GM23248 (cell line): ENCODE data around the gene ABR. TPM values are rescaled to one million over a fixed set of nuclear protein-coding genes. Genes with fewer than 3 reads are reported as not detected.
A peak's percentile ranks its signal among the peaks of the same experiment; 100 is the strongest.

ENCODE experiments used
- DNase-seq: peaks from one replicate; pipeline ENCODE4 v3.0.0-alpha.2; 2015
- H2AFZ ChIP-seq: fragments of 200-600 bp; sonication (generic); 2 replicates; pipeline ENCODE4 v1.6.1; 2016; ENCODE audit warnings: antibody characterized with exemption
- H3F3A ChIP-seq: fragments of 200-600 bp; sonication (generic); 2 replicates; pipeline ENCODE4 v1.6.1; 2016; ENCODE audit warnings: mild to moderate bottlenecking, antibody characterized with exemption, mixed run types; ENCODE audit not compliant: insufficient read depth
- H3K27ac ChIP-seq: fragments of 200-600 bp; sonication (generic); 2 replicates; pipeline ENCODE4 v1.5.1; 2016; ENCODE audit warnings: mild to moderate bottlenecking
- H3K27me3 ChIP-seq: fragments of 200-600 bp; sonication (generic); replicated peaks from 2 replicates; pipeline ENCODE4 v1.6.1; 2016; ENCODE audit warnings: mild to moderate bottlenecking; ENCODE audit not compliant: insufficient read depth
- H3K36me3 ChIP-seq: fragments of 200-600 bp; sonication (generic); 2 replicates; pipeline ENCODE4 v1.6.1; 2016; ENCODE audit warnings: low read depth, mild to moderate bottlenecking
- H3K4me1 ChIP-seq: fragments of 200-600 bp; sonication (generic); 2 replicates; pipeline ENCODE4 v1.6.1; 2016; ENCODE audit warnings: mild to moderate bottlenecking; ENCODE audit not compliant: insufficient read depth
- H3K4me2 ChIP-seq: fragments of 200-600 bp; sonication (generic); one replicate; pipeline ENCODE4 v1.6.1; 2016; ENCODE audit warnings: mild to moderate bottlenecking; ENCODE audit not compliant: unreplicated experiment
- H3K4me3 ChIP-seq: fragments of 200-600 bp; sonication (generic); 2 replicates; pipeline ENCODE4 v1.5.1; 2016; ENCODE audit warnings: mild to moderate bottlenecking
- H3K79me2 ChIP-seq: fragments of 200-600 bp; sonication (generic); 2 replicates; pipeline ENCODE4 v1.6.1; 2016; ENCODE audit warnings: mild to moderate bottlenecking; ENCODE audit not compliant: insufficient read depth
- H3K9ac ChIP-seq: fragments of 200-600 bp; sonication (generic); 2 replicates; pipeline ENCODE4 v1.6.1; 2016; ENCODE audit warnings: mild to moderate bottlenecking
- H3K9me2 ChIP-seq: fragments of 200-600 bp; sonication (generic); 2 replicates; pipeline ENCODE4 v1.6.1; 2016; ENCODE audit warnings: mixed run types, mild to moderate bottlenecking, moderate library complexity; ENCODE audit not compliant: insufficient read depth
- H3K9me3 ChIP-seq: fragments of 200-600 bp; sonication (generic); one replicate; pipeline ENCODE4 v1.6.1; 2017; ENCODE audit warnings: low read depth
- H4K20me1 ChIP-seq: fragments of 200-600 bp; sonication (generic); 2 replicates; pipeline ENCODE4 v1.6.0; 2016; ENCODE audit not compliant: insufficient read depth
- EZH2 ChIP-seq: fragments of 200-600 bp; sonication (generic); IDR thresholded peaks from 2 replicates; pipeline ENCODE4 v1.6.1; 2018; ENCODE audit warnings: antibody characterized with exemption, mild to moderate bottlenecking; ENCODE audit not compliant: insufficient read depth, poor library complexity, severe bottlenecking
- EZH2phosphoT487 ChIP-seq: fragments of 200-600 bp; sonication (generic); IDR thresholded peaks from 2 replicates; pipeline ENCODE4 v1.6.1; 2018; ENCODE audit warnings: antibody characterized with exemption, moderate library complexity, mild to moderate bottlenecking, low read depth; ENCODE audit not compliant: insufficient read depth
- WGBS, 2 experiments: methylation state at CpG; one replicate each; pipeline ENCODE4 v1.1.6; 2015 to 2017; ENCODE audit warnings: low lambda C conversion rate in 2 of 2, low coverage in 1 of 2; ENCODE audit errors: missing lambda C conversion rate in 2 of 2; 5-methylcytosine and 5-hydroxymethylcytosine counted together
- in situ Hi-C: fragments of 300-500 bp; cut with MboI; formaldehyde crosslinking; loops from 2 replicates; pipeline ENCODE4 v1.15.0; 2020
- polyA plus RNA-seq: library from polyadenylated mRNA; unstranded; fragments of >200 nt; fragmentation: Nextera tagmentation; extraction: Ambion mirVana; gene quantifications from 2 replicates; pipeline ENCODE4 v1.2.1, GENCODE V29; 2016
- total RNA-seq: library from RNA; depleted of rRNA; stranded (reverse); fragments of >200 nt; shearing (Covaris generic); gene quantifications from 2 replicates; pipeline ENCODE4 v1.2.3, GENCODE V29; 2014

ABR gene
- total and polyA plus RNA-seq, 2 experiments from 2014 or later, result 24.4 to 38.2 TPM

DNA sequence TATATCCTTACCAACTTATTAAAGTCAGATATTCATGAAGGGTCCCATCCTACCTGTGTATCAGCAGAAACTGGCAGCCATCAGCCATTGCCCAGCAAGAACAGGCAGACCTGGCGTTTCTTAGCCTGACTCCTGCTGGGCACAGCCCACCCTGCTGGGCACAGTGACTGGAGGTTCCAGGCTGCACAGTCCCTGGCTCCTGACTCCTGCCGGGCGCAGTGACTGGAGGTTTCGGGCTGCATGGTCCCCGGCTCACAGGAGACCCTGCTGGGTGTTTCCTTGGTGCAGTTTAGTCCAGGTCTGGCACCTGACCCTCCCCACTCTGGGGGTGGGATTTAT, 176.2 kb downstream of the ABR start:
- Histone ChIP-seq H3K4me1 (peaks cover 32% of the 10 kb centered on the region), H3K79me2 (peaks cover 21% of the 10 kb centered on the region), H3K4me2 (no peak overlapping the region), H3K4me3 (no peak overlapping the region), H3K9ac (no peak overlapping the region), H3F3A (peaks cover 41% of the 10 kb centered on the region), H4K20me1 (no peaks in the 10 kb centered on the region; the same call in 1 of the 2 replicates), H3K9me3 (no peaks in the 10 kb centered on the region), H3K27me3 (no peaks in the 10 kb centered on the region), H3K27ac (no peak overlapping the region; the same call in 1 of the 2 replicates), H2AFZ (no peak overlapping the region), H3K9me2 (no peaks in the 10 kb centered on the region), H3K36me3 (peaks cover 17% of the 10 kb centered on the region; the same call in 1 of the 2 replicates)
- TF ChIP-seq EZH2 (no peak), EZH2phosphoT487 (no peak)
- no peak for DNase-seq
- in situ Hi-C loops, result no loop called here
- 97 to 99% methylated on average over 5 of the region's 5 CpGs for WGBS, 2 experiments

DNA sequence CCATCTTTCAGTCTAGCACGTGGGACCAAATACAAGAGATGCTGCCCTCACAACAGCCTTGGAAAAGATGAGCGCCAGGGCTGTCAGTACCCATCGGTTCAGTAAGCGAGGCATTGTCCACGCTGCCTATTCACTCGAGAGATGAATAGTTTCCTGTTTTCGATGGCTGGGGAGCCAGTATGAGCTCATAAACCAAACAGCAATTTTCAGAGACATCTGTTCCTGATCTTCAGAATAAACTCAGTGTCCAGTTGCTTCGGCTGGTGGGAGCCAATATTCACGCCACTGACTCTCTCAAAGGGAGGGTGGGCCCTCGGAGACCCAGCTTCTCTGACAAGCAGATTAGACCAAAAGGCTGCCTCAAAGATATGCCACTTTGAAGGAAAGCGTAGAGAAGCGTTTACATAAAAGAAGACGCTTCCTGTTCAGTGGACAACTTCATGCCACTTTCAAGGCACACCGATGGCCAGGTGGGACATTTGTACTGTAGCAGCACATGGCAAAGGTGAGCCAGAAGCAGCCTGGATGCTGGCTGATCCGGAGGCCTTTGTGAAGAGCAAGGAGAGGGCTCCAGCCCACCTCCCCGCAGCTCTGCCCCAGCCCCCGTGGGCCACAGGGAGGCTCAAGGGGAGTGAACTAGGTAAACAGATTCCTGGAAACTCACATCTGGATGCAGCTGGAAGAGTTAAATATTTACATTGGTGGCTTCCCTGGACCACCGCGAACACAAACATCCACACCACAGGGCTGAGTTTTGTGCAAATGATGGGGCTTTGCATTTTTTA, 176.8 kb downstream of the ABR start:
- Histone ChIP-seq H3K36me3 (peaks cover 17% of the 10 kb centered on the region; the same call in 1 of the 2 replicates), H2AFZ (no peak overlapping the region), H3K4me1 (peaks cover 38% of the 10 kb centered on the region), H3K4me3 (no peak overlapping the region), H3K4me2 (peak overlapping the region; percentile 46), H4K20me1 (no peaks in the 10 kb centered on the region; the same call in 1 of the 2 replicates), H3K27ac (peak overlapping the region; percentile 70), H3K9me3 (no peaks in the 10 kb centered on the region), H3K9me2 (no peaks in the 10 kb centered on the region), H3K79me2 (peaks cover 27% of the 10 kb centered on the region), H3K9ac (peak overlapping the region; percentile 44; the same call in 1 of the 2 replicates), H3K27me3 (no peaks in the 10 kb centered on the region), H3F3A (peaks cover 44% of the 10 kb centered on the region)
- peak; percentile 84 for DNase-seq
- in situ Hi-C loops, result no loop called here
- no peak for TF ChIP-seq EZH2phosphoT487
- no peak for TF ChIP-seq EZH2
- WGBS, 2 experiments, result 46 to 49% methylated on average over 19 of the region's 19 CpGs

DNA sequence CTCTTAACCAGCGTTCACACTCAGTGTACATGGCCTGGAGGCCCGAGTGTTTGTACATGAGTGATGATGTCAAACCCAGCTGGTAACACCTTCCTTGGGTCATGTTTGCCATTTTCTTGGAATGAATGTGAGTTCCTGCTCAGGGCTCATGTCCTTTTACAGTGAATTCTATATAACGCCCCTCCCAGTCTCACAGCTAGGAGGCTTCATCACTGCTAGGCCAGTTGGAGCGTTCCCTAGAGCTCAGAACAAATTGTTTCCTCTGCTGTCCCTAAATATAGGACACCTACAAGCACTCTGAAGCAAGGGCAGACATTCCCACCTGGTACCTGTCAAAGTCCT, 177.4 kb downstream of the ABR start:
- peak overlapping the region; percentile 46 for H3K4me2 ChIP-seq
- no peak overlapping the region for H3K4me3 ChIP-seq
- no peaks in the 10 kb centered on the region for H3K9me2 ChIP-seq
- H3K79me2 ChIP-seq, result peaks cover 33% of the 10 kb centered on the region
- H4K20me1 ChIP-seq, result no peaks in the 10 kb centered on the region; the same call in 1 of the 2 replicates
- peak overlapping the region; percentile 70 for H3K27ac ChIP-seq
- in situ Hi-C loops, result no loop called here
- TF ChIP-seq EZH2 (no peak), EZH2phosphoT487 (no peak)
- peak overlapping the region; percentile 44; the same call in 1 of the 2 replicates for H3K9ac ChIP-seq
- H2AFZ ChIP-seq, result no peak overlapping the region
- H3K27me3 ChIP-seq, result no peaks in the 10 kb centered on the region
- H3K36me3 ChIP-seq, result peaks cover 17% of the 10 kb centered on the region; the same call in 1 of the 2 replicates
- H3K9me3 ChIP-seq, result no peaks in the 10 kb centered on the region
- peak; percentile 47 for DNase-seq
- peaks cover 44% of the 10 kb centered on the region for H3F3A ChIP-seq
- WGBS, 2 experiments, result 60 to 63% methylated on average over 4 of the region's 4 CpGs
- peaks cover 40% of the 10 kb centered on the region for H3K4me1 ChIP-seq

DNA sequence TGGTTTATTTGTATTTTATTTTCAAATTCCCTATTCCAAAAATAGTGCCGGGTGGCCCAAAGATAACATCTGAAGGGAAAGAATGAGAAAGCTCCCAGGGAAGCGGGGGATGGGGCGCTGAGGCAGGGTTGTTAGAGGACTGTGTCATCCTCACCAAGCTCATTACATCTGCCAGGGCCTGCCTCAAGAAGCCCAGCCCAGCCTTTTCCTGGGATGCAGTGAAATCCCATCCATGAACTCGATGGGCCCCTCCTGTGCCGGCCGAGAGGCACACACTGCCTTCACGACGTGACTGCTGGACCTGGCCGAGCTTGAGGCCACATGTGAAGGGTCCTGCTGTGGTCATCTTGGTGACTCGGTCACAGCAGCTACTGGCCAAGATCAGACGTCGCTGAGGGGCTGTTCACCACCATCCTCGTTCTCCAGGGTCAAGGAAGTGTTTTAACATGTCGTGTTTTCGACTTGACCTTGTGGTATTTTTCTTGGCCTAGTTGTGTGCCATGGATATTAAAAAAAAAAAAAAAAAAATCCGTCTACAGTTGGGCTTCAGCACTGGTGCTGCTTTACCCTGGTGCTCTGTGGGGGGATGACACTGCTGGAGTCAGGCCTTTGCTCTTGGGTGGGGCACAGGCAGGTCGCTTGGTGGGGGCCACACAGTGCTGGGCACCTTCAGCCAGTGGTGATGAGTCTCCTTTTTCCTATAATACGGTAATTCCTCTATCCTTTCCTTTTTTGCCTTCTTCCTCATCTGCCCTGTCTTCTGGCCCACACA, 178.0 kb downstream of the ABR start:
- in situ Hi-C loops, result no loop called here
- no peaks in the 10 kb centered on the region for H3K9me2 ChIP-seq
- TF ChIP-seq EZH2 (no peak), EZH2phosphoT487 (no peak)
- no peaks in the 10 kb centered on the region; the same call in 1 of the 2 replicates for H4K20me1 ChIP-seq
- H3K27me3 ChIP-seq, result no peaks in the 10 kb centered on the region
- no peaks in the 10 kb centered on the region for H3K9me3 ChIP-seq
- peak overlapping the region; percentile 70 for H3K27ac ChIP-seq
- peaks cover 44% of the 10 kb centered on the region for H3F3A ChIP-seq
- H3K4me3 ChIP-seq, result no peak overlapping the region
- H3K4me2 ChIP-seq, result peak overlapping the region; percentile 32
- 72 to 75% methylated on average over 18 of the region's 18 CpGs for WGBS, 2 experiments
- peaks cover 38% of the 10 kb centered on the region for H3K79me2 ChIP-seq
- DNase-seq, result peak; percentile 87
- peak overlapping the region; percentile 44; the same call in 1 of the 2 replicates for H3K9ac ChIP-seq
- peaks cover 40% of the 10 kb centered on the region for H3K4me1 ChIP-seq
- no peak overlapping the region for H2AFZ ChIP-seq
- peaks cover 17% of the 10 kb centered on the region; the same call in 1 of the 2 replicates for H3K36me3 ChIP-seq
